GM23338 (cell line): ENCODE results near the gene SLC29A2. TPM values are rescaled to one million over a fixed set of nuclear protein-coding genes. Genes with fewer than 3 reads are reported as not detected.
A peak's percentile ranks its signal among the peaks of the same experiment; 100 is the strongest.

Experiments
- ATAC-seq: fragments of 200-7000 bp; cut with Tn5 transposase; 3 replicates; pipeline ENCODE4 v1.9.1; 2020
- DNase-seq: peaks from one replicate; pipeline ENCODE4 v3.0.0-alpha.2; 2015; ENCODE audit warnings: low spot score
- H2AFZ ChIP-seq: fragments of 200-600 bp; sonication (generic); 2 replicates; pipeline ENCODE4 v1.8.0; 2016; ENCODE audit warnings: antibody characterized with exemption, mild to moderate bottlenecking, moderate library complexity
- H3F3A ChIP-seq: fragments of 200-600 bp; sonication (generic); replicated peaks from 2 replicates; pipeline ENCODE4 v1.8.0; 2017; ENCODE audit warnings: antibody characterized with exemption, mixed run types, low read depth
- H3K27ac ChIP-seq: fragments of 200-600 bp; sonication (generic); 2 replicates; pipeline ENCODE4 v1.6.1; 2016; ENCODE audit warnings: low read depth
- H3K27me3 ChIP-seq: fragments of 200-600 bp; sonication (generic); 2 replicates; pipeline ENCODE4 v1.8.0; 2016; ENCODE audit warnings: mild to moderate bottlenecking, mixed run types, moderate library complexity; ENCODE audit not compliant: insufficient read depth
- H3K36me3 ChIP-seq: fragments of 200-600 bp; sonication (generic); 2 replicates; pipeline ENCODE4 v1.8.0; 2016; ENCODE audit warnings: mild to moderate bottlenecking; ENCODE audit not compliant: insufficient read depth
- H3K4me1 ChIP-seq: fragments of 200-600 bp; sonication (generic); 2 replicates; pipeline ENCODE4 v1.8.0; 2016; ENCODE audit warnings: mild to moderate bottlenecking, moderate library complexity; ENCODE audit not compliant: insufficient read depth
- H3K4me2 ChIP-seq: fragments of 200-600 bp; sonication (generic); 2 replicates; pipeline ENCODE4 v1.7.1; 2017; ENCODE audit warnings: mixed run types
- H3K4me3 ChIP-seq: fragments of 200-600 bp; sonication (generic); 2 replicates; pipeline ENCODE4 v1.6.1; 2016; ENCODE audit warnings: mixed run types
- H3K79me2 ChIP-seq: fragments of 200-600 bp; sonication (generic); replicated peaks from 2 replicates; pipeline ENCODE4 v1.8.0; 2017; ENCODE audit warnings: mild to moderate bottlenecking; ENCODE audit not compliant: insufficient read depth
- H3K9me2 ChIP-seq: fragments of 200-600 bp; sonication (generic); 2 replicates; pipeline ENCODE4 v1.8.0; 2017; ENCODE audit not compliant: insufficient read depth
- H4K20me1 ChIP-seq: fragments of 200-600 bp; sonication (generic); replicated peaks from 2 replicates; pipeline ENCODE4 v1.8.0; 2017; ENCODE audit warnings: mild to moderate bottlenecking; ENCODE audit not compliant: insufficient read depth
- H3K27ac Mint-ChIP-seq: 2 replicates; pipeline ENCODE4 v1.8.0; 2020; ENCODE audit warnings: inconsistent platforms, mild to moderate bottlenecking, moderate library complexity, mixed read lengths
- H3K27me3 Mint-ChIP-seq: 3 replicates; pipeline ENCODE4 v1.8.0; 2022; ENCODE audit warnings: low read depth, mild to moderate bottlenecking, moderate library complexity, mixed read lengths, inconsistent platforms; ENCODE audit not compliant: insufficient read depth, poor library complexity
- H3K36me3 Mint-ChIP-seq: 3 replicates; pipeline ENCODE4 v1.8.0; 2021; ENCODE audit warnings: low read depth, mild to moderate bottlenecking, inconsistent platforms, moderate library complexity, mixed read lengths
- H3K4me1 Mint-ChIP-seq: 3 replicates; pipeline ENCODE4 v1.8.0; 2020; ENCODE audit warnings: mild to moderate bottlenecking, inconsistent platforms, mixed read lengths
- H3K4me3 Mint-ChIP-seq: 3 replicates; pipeline ENCODE4 v1.8.0; 2021; ENCODE audit warnings: moderate library complexity, mild to moderate bottlenecking, inconsistent platforms, mixed read lengths
- H3K9me3 Mint-ChIP-seq: 3 replicates; pipeline ENCODE4 v1.8.0; 2020; ENCODE audit warnings: moderate library complexity, mild to moderate bottlenecking, inconsistent platforms, mixed read lengths
- CREB1 ChIP-seq: fragments of 250-450 bp; sonication (Bioruptor Pico); IDR thresholded peaks from 2 replicates; pipeline ENCODE4 v1.5.0; 2020; ENCODE audit warnings: low read depth, mild to moderate bottlenecking, moderate library complexity
- CTCF ChIP-seq, 2 experiments: fragments of 200-600 bp in 1 of 2; sonication (generic) in 1 of 2; conservative IDR thresholded peaks; 2 replicates each; pipeline versions ENCODE4 v1.5.1 to v1.6.1; 2016 to 2017; ENCODE audit warnings: antibody characterized with exemption in 2 of 2, low read depth in 2 of 2, mild to moderate bottlenecking in 2 of 2, moderate library complexity in 1 of 2
- ETS1 ChIP-seq: IDR thresholded peaks from 2 replicates; pipeline ENCODE4 v1.6.1; 2016; ENCODE audit warnings: antibody characterized with exemption
- EZH2 ChIP-seq: fragments of 200-600 bp; sonication (generic); IDR thresholded peaks from one replicate; pipeline ENCODE4 v1.8.0; 2017; ENCODE audit warnings: antibody characterized with exemption, mild to moderate bottlenecking, low read depth; ENCODE audit not compliant: unreplicated experiment
- EZH2phosphoT487 ChIP-seq: fragments of 200-600 bp; sonication (generic); IDR thresholded peaks from one replicate; pipeline ENCODE4 v1.8.1; 2018; ENCODE audit warnings: antibody characterized with exemption; ENCODE audit not compliant: unreplicated experiment
- JUNB ChIP-seq: IDR thresholded peaks from one replicate; pipeline ENCODE4 v1.6.1; 2016; ENCODE audit warnings: antibody characterized with exemption; ENCODE audit not compliant: unreplicated experiment
- NANOG ChIP-seq: IDR thresholded peaks from 2 replicates; pipeline ENCODE4 v1.6.1; 2016; ENCODE audit warnings: antibody characterized with exemption, borderline replicate concordance
- POLR2AphosphoS5 ChIP-seq: IDR thresholded peaks from 2 replicates; pipeline ENCODE4 v1.6.1; 2016; ENCODE audit warnings: antibody characterized with exemption, low read depth
- REST ChIP-seq: IDR thresholded peaks from one replicate; pipeline ENCODE4 v1.6.1; 2018; ENCODE audit warnings: antibody characterized with exemption; ENCODE audit not compliant: unreplicated experiment
- STAT1 ChIP-seq: IDR thresholded peaks from one replicate; pipeline ENCODE4 v1.6.1; 2016; ENCODE audit warnings: antibody characterized with exemption; ENCODE audit not compliant: unreplicated experiment
- ZNF114 ChIP-seq: fragments of 250-450 bp; sonication (Bioruptor Pico); IDR thresholded peaks from 2 replicates; pipeline ENCODE4 v1.5.0; 2020; ENCODE audit warnings: mild to moderate bottlenecking, moderate library complexity
- ZNF331 ChIP-seq: fragments of 250-450 bp; sonication (Bioruptor Pico); IDR thresholded peaks from 2 replicates; pipeline ENCODE4 v1.5.0; 2020; ENCODE audit warnings: low read depth, mild to moderate bottlenecking, moderate library complexity
- polyA plus RNA-seq: library from polyadenylated mRNA; unstranded; fragments of >200 nt; fragmentation: Nextera tagmentation; extraction: Ambion mirVana; gene quantifications from 2 replicates; pipeline ENCODE4 v1.2.1, GENCODE V29; 2016
- total RNA-seq: library from RNA; depleted of rRNA; stranded (reverse); fragments of >200 nt; shearing (Covaris generic); gene quantifications from 2 replicates; pipeline ENCODE4 v1.2.3, GENCODE V29; 2014

SLC29A2 gene
- total and polyA plus RNA-seq, 2 experiments from 2014 or later = 26.0 to 31.1 TPM

- Histone ChIP-seq H3F3A (peaks cover 26% of the 10 kb centered on the region), H3K4me3 (peak overlapping the region; percentile 99), H4K20me1 (0 out of 2 replicates have a peak, but pooled peaks cover 3% of the 10 kb centered on the region), H3K9me2 (no peaks in the 10 kb centered on the region), H3K4me1 (peaks cover 15% of the 10 kb centered on the region), H3K27me3 (peaks cover 8% of the 10 kb centered on the region; the same call in 1 of the 2 replicates), H3K27ac (no peak overlapping the region), H3K4me2 (peak overlapping the region; percentile 98), H2AFZ (no peak overlapping the region), H3K79me2 (peaks cover 14% of the 10 kb centered on the region), H3K36me3 (no peaks in the 10 kb centered on the region; the same call in 1 of the 2 replicates)
- H3K36me3 Mint-ChIP-seq = peaks cover 24% of the 10 kb centered on the region
- peak overlapping the region; percentile 72 for H3K27ac Mint-ChIP-seq
- H3K4me3 Mint-ChIP-seq = peak overlapping the region; percentile 96
- H3K9me3 Mint-ChIP-seq = peaks cover 5% of the 10 kb centered on the region; the same call in 2 of the 3 replicates
- ATAC-seq (peak; percentile 2; the same call in 2 of the 3 replicates), DNase-seq (no peak)
- TF ChIP-seq JUNB (no peak), POLR2AphosphoS5 (no peak), EZH2 (no peak), EZH2phosphoT487 (no peak), ETS1 (no peak), CTCF (conservative IDR thresholded peaks at IDR 0.05; ENCODE audit: low read depth in 2 of 2) (no peak), ZNF114 (no peak), STAT1 (no peak)
- peaks cover 30% of the 10 kb centered on the region for H3K27me3 Mint-ChIP-seq
- peaks cover 30% of the 10 kb centered on the region for H3K4me1 Mint-ChIP-seq
These were observed 26.3 kb downstream of the SLC29A2 start for GRCh38 chr11:66345316-66345649.

- H3K36me3 ChIP-seq = no peaks in the 10 kb centered on the region; the same call in 1 of the 2 replicates
- DNase-seq = peak; percentile 98
- H2AFZ ChIP-seq = peak within 1 kb of the TSS; percentile 83; the same call in 1 of the 2 replicates
- peak within 1 kb of the TSS; percentile 98 for H3K4me2 ChIP-seq
- H3K79me2 ChIP-seq = peaks cover 14% of the 10 kb centered on the region
- H3K27me3 ChIP-seq = peaks cover 8% of the 10 kb centered on the region; the same call in 1 of the 2 replicates
- peaks cover 5% of the 10 kb centered on the region; the same call in 2 of the 3 replicates for H3K9me3 Mint-ChIP-seq
- peak within 1 kb of the TSS; percentile 67; the same call in 1 of the 2 replicates for H3K27ac ChIP-seq
- H3K9me2 ChIP-seq = no peaks in the 10 kb centered on the region
- H3K4me3 Mint-ChIP-seq = peak within 1 kb of the TSS; percentile 96
- H3K4me1 ChIP-seq = peaks cover 15% of the 10 kb centered on the region
- peak within 1 kb of the TSS; percentile 99 for H3K4me3 ChIP-seq
- ATAC-seq = peak; percentile 69
- H4K20me1 ChIP-seq = peaks cover 3% of the 10 kb centered on the region; the same call in 1 of the 2 replicates
- H3K27ac Mint-ChIP-seq = peak within 1 kb of the TSS; percentile 96
- H3K27me3 Mint-ChIP-seq = peaks cover 30% of the 10 kb centered on the region
- TF ChIP-seq ETS1 = peak; percentile 83
- TF ChIP-seq REST = no peak
- TF ChIP-seq POLR2AphosphoS5 = peak; percentile 95
- no peak for TF ChIP-seq CTCF (conservative IDR thresholded peaks at IDR 0.05; ENCODE audit: low read depth in 2 of 2)
- TF ChIP-seq EZH2 = no peak
- TF ChIP-seq NANOG = no peak
- TF ChIP-seq EZH2phosphoT487 = no peak
- no peak for TF ChIP-seq STAT1
- peak; percentile 98 for TF ChIP-seq CREB1
- TF ChIP-seq ZNF114 = no peak
- no peak for TF ChIP-seq ZNF331 (CRISPR knock-in tag)
- peaks cover 30% of the 10 kb centered on the region for H3K4me1 Mint-ChIP-seq
- peaks cover 26% of the 10 kb centered on the region for H3K36me3 Mint-ChIP-seq
- H3F3A ChIP-seq = peaks cover 26% of the 10 kb centered on the region
These were observed 26.8 kb downstream of the SLC29A2 start, which contains the start of gene BRMS1 for GRCh38 chr11:66344550-66345315. Gene BRMS1, minus strand, starts transcription at chr11:66345104. Its CDS starts 2,870 bp downstream, at chr11:66342234.
